Measurements from ENCODE around the gene THAP12. TPM values are rescaled to one million over a fixed set of nuclear protein-coding genes. Genes with fewer than 3 reads are reported as not detected.

The THAP12 gene
- total and polyA plus RNA-seq, 2 of the 13 experiments (the other 11 are each of a cell fraction or from before 2014, with no cell fraction given) = 18.8 to 51.3 TPM

DNA sequence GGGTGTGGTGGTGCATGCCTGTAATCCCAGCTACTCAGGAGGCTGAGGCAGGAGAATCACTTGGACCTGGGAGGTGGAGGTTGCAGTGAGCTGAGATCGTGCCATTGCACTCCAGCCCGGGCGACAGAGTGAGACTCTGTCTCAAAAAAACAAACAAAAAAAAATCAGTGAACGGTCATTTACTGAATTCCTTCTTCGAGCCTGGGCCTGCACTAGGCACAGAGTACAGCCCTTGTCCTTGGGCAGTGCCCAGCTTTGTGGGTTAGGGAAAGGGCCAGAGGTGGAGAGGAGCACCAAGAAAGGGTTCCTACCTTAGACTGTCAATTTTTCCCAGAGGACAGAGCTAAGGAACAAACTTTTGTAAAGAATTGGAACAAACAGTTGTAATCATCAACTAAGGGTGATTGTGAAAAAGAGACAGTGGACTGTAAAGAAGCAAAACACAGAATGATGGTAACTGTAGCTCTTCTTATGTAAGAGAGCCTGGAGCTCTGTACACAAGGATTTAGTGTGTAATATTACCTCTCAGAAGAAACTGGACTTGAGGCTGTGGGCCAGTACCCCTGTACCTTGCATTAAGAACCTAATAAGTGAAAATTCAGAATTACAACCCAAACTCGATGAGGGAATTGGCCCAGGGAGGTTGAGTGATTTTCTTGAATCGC lies 11.0 kb upstream of the THAP12 start (continued):
- TF ChIP-seq, protein P1, sequence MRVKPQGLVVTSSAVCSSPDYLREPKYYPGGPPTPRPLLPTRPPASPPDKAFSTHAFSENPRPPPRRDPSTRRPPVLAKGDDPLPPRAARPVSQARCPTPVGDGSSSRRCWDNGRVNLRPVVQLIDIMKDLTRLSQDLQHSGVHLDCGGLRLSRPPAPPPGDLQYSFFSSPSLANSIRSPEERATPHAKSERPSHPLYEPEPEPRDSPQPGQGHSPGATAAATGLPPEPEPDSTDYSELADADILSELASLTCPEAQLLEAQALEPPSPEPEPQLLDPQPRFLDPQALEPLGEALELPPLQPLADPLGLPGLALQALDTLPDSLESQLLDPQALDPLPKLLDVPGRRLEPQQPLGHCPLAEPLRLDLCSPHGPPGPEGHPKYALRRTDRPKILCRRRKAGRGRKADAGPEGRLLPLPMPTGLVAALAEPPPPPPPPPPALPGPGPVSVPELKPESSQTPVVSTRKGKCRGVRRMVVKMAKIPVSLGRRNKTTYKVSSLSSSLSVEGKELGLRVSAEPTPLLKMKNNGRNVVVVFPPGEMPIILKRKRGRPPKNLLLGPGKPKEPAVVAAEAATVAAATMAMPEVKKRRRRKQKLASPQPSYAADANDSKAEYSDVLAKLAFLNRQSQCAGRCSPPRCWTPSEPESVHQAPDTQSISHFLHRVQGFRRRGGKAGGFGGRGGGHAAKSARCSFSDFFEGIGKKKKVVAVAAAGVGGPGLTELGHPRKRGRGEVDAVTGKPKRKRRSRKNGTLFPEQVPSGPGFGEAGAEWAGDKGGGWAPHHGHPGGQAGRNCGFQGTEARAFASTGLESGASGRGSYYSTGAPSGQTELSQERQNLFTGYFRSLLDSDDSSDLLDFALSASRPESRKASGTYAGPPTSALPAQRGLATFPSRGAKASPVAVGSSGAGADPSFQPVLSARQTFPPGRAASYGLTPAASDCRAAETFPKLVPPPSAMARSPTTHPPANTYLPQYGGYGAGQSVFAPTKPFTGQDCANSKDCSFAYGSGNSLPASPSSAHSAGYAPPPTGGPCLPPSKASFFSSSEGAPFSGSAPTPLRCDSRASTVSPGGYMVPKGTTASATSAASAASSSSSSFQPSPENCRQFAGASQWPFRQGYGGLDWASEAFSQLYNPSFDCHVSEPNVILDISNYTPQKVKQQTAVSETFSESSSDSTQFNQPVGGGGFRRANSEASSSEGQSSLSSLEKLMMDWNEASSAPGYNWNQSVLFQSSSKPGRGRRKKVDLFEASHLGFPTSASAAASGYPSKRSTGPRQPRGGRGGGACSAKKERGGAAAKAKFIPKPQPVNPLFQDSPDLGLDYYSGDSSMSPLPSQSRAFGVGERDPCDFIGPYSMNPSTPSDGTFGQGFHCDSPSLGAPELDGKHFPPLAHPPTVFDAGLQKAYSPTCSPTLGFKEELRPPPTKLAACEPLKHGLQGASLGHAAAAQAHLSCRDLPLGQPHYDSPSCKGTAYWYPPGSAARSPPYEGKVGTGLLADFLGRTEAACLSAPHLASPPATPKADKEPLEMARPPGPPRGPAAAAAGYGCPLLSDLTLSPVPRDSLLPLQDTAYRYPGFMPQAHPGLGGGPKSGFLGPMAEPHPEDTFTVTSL (CRISPR knock-in tag; IDR thresholded peaks at IDR 0.05; ENCODE audit: borderline replicate concordance) = peak; percentile 71; the same call in 1 of the 2 replicates
- TF ChIP-seq FOXP1 (IDR thresholded peaks at IDR 0.05) = no peak
- TF ChIP-seq FOXP1 (CRISPR knock-in tag; IDR thresholded peaks at IDR 0.05) = no peak
- TF ChIP-seq NCOR1 (IDR thresholded peaks at IDR 0.05; ENCODE audit: borderline replicate concordance, low read length) = 0 out of 2 replicates have a peak, but pooled peaks have one; percentile 45
- 0 out of 2 replicates have a peak, but pooled peaks have one; percentile 28 for TF ChIP-seq HMG20A (CRISPR knock-in tag; IDR thresholded peaks at IDR 0.05; ENCODE audit: borderline replicate concordance)
- TF ChIP-seq, protein P2, sequence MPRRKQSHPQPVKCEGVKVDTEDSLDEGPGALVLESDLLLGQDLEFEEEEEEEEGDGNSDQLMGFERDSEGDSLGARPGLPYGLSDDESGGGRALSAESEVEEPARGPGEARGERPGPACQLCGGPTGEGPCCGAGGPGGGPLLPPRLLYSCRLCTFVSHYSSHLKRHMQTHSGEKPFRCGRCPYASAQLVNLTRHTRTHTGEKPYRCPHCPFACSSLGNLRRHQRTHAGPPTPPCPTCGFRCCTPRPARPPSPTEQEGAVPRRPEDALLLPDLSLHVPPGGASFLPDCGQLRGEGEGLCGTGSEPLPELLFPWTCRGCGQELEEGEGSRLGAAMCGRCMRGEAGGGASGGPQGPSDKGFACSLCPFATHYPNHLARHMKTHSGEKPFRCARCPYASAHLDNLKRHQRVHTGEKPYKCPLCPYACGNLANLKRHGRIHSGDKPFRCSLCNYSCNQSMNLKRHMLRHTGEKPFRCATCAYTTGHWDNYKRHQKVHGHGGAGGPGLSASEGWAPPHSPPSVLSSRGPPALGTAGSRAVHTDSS (CRISPR knock-in tag; conservative IDR thresholded peaks at IDR 0.05) = no peak
- TF ChIP-seq NCOA1 (CRISPR knock-in tag; IDR thresholded peaks at IDR 0.05) = no peak
- no peak for TF ChIP-seq ZKSCAN5 (CRISPR knock-in tag; IDR thresholded peaks at IDR 0.05)
- TF ChIP-seq, protein P3, sequence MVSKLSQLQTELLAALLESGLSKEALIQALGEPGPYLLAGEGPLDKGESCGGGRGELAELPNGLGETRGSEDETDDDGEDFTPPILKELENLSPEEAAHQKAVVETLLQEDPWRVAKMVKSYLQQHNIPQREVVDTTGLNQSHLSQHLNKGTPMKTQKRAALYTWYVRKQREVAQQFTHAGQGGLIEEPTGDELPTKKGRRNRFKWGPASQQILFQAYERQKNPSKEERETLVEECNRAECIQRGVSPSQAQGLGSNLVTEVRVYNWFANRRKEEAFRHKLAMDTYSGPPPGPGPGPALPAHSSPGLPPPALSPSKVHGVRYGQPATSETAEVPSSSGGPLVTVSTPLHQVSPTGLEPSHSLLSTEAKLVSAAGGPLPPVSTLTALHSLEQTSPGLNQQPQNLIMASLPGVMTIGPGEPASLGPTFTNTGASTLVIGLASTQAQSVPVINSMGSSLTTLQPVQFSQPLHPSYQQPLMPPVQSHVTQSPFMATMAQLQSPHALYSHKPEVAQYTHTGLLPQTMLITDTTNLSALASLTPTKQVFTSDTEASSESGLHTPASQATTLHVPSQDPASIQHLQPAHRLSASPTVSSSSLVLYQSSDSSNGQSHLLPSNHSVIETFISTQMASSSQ (IDR thresholded peaks at IDR 0.05; ENCODE audit: low read depth) = 0 out of 2 replicates have a peak, but pooled peaks have one; percentile 21
- TF ChIP-seq, protein P3 (CRISPR knock-in tag; IDR thresholded peaks at IDR 0.05; ENCODE audit: borderline replicate concordance) = no peak
- TF ChIP-seq CCAR2 (optimal IDR thresholded peaks at IDR 0.05; ENCODE audit: low read depth, low read length) = no peak
- TF ChIP-seq, protein P4, sequence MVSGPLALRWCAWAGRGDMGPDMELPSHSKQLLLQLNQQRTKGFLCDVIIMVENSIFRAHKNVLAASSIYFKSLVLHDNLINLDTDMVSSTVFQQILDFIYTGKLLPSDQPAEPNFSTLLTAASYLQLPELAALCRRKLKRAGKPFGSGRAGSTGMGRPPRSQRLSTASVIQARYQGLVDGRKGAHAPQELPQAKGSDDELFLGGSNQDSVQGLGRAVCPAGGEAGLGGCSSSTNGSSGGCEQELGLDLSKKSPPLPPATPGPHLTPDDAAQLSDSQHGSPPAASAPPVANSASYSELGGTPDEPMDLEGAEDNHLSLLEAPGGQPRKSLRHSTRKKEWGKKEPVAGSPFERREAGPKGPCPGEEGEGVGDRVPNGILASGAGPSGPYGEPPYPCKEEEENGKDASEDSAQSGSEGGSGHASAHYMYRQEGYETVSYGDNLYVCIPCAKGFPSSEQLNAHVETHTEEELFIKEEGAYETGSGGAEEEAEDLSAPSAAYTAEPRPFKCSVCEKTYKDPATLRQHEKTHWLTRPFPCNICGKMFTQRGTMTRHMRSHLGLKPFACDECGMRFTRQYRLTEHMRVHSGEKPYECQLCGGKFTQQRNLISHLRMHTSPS (CRISPR knock-in tag; IDR thresholded peaks at IDR 0.05; ENCODE audit: low read depth) = 0 out of 2 replicates have a peak, but pooled peaks have one; percentile 37
- TF ChIP-seq, protein P5, sequence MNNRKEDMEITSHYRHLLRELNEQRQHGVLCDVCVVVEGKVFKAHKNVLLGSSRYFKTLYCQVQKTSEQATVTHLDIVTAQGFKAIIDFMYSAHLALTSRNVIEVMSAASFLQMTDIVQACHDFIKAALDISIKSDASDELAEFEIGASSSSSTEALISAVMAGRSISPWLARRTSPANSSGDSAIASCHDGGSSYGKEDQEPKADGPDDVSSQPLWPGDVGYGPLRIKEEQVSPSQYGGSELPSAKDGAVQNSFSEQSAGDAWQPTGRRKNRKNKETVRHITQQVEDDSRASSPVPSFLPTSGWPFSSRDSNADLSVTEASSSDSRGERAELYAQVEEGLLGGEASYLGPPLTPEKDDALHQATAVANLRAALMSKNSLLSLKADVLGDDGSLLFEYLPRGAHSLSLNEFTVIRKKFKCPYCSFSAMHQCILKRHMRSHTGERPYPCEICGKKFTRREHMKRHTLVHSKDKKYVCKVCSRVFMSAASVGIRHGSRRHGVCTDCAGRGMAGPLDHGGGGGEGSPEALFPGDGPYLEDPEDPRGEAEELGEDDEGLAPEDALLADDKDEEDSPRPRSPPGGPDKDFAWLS (CRISPR knock-in tag; IDR thresholded peaks at IDR 0.05; ENCODE audit: borderline replicate concordance) = no peak
- peak; percentile 46 for TF ChIP-seq GATAD2A (CRISPR knock-in tag; IDR thresholded peaks at IDR 0.05)

Data from HepG2 (cell line).